Activated CD4-positive, alpha-beta T cell treated with anti-CD3 and anti-CD28 coated beads, Interleukin-2, amount 10 ng/mL, durations not matched to agents 7 days and 5 days (primary cell): ENCODE measurements around the gene CLIC3. TPM values are rescaled to one million over a fixed set of nuclear protein-coding genes. Genes with fewer than 3 reads are reported as not detected.

Experiments
- CTCF ChIA-PET: fragments of 350-600 bp; sonication (Branson Sonifier 250); formaldehyde crosslinking; loops from one replicate; lab custom pipeline; 2021; ENCODE audit warnings: antibody characterized with exemption; lab: Charles Lee
- POLR2A ChIA-PET: fragments of 350-600 bp; sonication (Branson Sonifier 250); formaldehyde crosslinking; loops from one replicate; lab custom pipeline; 2021; ENCODE audit warnings: antibody characterized with exemption; lab: Charles Lee
- DNase-seq: peaks from one replicate; pipeline ENCODE4 v3.0.0-alpha.2; 2020
- H3K27ac Mint-ChIP-seq: one replicate; pipeline ENCODE4 v1.8.0; 2021; ENCODE audit warnings: mild to moderate bottlenecking, moderate library complexity, mixed read lengths
- H3K27me3 Mint-ChIP-seq: one replicate; pipeline ENCODE4 v1.8.0; 2021; ENCODE audit warnings: mixed read lengths
- H3K36me3 Mint-ChIP-seq: one replicate; pipeline ENCODE4 v1.8.0; 2021; ENCODE audit warnings: low read depth, mixed read lengths
- H3K4me1 Mint-ChIP-seq: one replicate; pipeline ENCODE4 v1.8.0; 2021; ENCODE audit warnings: mixed read lengths
- H3K4me3 Mint-ChIP-seq: one replicate; pipeline ENCODE4 v1.8.0; 2021; ENCODE audit warnings: mild to moderate bottlenecking, moderate library complexity, mixed read lengths
- H3K9me3 Mint-ChIP-seq: one replicate; pipeline ENCODE4 v1.8.0; 2021; ENCODE audit warnings: mixed read lengths
- total RNA-seq, 2 experiments: library from RNA; stranded (reverse); gene quantifications; one replicate each; pipeline ENCODE4 v1.2.3, GENCODE V29; 2021

Gene CLIC3
- total RNA-seq, 2 experiments from 2014 or later = 2.6 to 4.4 TPM

- Mint-ChIP-seq H3K4me3 (no peak overlapping the region), H3K27me3 (peaks cover 3% of the 10 kb centered on the region), H3K27ac (peak overlapping the region; percentile 41), H3K36me3 (peaks cover 3% of the 10 kb centered on the region), H3K4me1 (peaks cover 48% of the 10 kb centered on the region), H3K9me3 (peaks cover 4% of the 10 kb centered on the region)
- ChIA-PET POLR2A (no interaction called here), CTCF (no interaction called here)
- no peak for DNase-seq
These were observed 34.9 kb downstream of the CLIC3 start for GRCh38 chr9:136961279-136962065.

- CTCF ChIA-PET = interaction anchor here (0.5 to 0.9 kb wide), 3 partner anchors 13 to 135 kb away, joined by 3 to 4 read pairs (median 3); no protein-coding TSS in a partner anchor
These were observed 35.5 kb downstream of the CLIC3 start for GRCh38 chr9:136960938-136961275.

GRCh38 chr9:136960212-136960937, 36.0 kb downstream of the CLIC3 start:
- no peaks in the 10 kb centered on the region for H3K27me3 Mint-ChIP-seq
- H3K9me3 Mint-ChIP-seq = peaks cover 7% of the 10 kb centered on the region
- ChIA-PET CTCF (interaction anchor here (0.5 to 1.2 kb wide), 4 partner anchors 13 to 134 kb away, joined by 3 to 4 read pairs (median 4); no protein-coding TSS in a partner anchor), POLR2A (no interaction called here)
- peaks cover 7% of the 10 kb centered on the region for H3K36me3 Mint-ChIP-seq
- H3K4me1 Mint-ChIP-seq = peaks cover 37% of the 10 kb centered on the region
- DNase-seq = peak; percentile 61
- H3K4me3 Mint-ChIP-seq = peak overlapping the region; percentile 41
- H3K27ac Mint-ChIP-seq = peak overlapping the region; percentile 94

More at GRCh38 chr9:136960938-136961275, 35.5 kb downstream of the CLIC3 start:
- Mint-ChIP-seq H3K36me3 (peaks cover 7% of the 10 kb centered on the region), H3K4me3 (no peak overlapping the region), H3K4me1 (peaks cover 42% of the 10 kb centered on the region), H3K9me3 (peaks cover 7% of the 10 kb centered on the region), H3K27ac (peak overlapping the region; percentile 41), H3K27me3 (peaks cover 3% of the 10 kb centered on the region)
- POLR2A ChIA-PET = no interaction called here
- no peak for DNase-seq

GRCh38 chr9:136958898-136959850, 37.2 kb downstream of the CLIC3 start:
- Mint-ChIP-seq H3K27ac (peak overlapping the region; percentile 46), H3K9me3 (peaks cover 7% of the 10 kb centered on the region), H3K4me3 (no peak overlapping the region), H3K27me3 (no peaks in the 10 kb centered on the region), H3K36me3 (peaks cover 7% of the 10 kb centered on the region), H3K4me1 (peaks cover 28% of the 10 kb centered on the region)
- ChIA-PET POLR2A (no interaction called here), CTCF (interaction anchor here (1.2 kb wide), 1 partner anchor 70 kb away, joined by 4 read pairs; no protein-coding TSS in a partner anchor)
- DNase-seq = no peak

- Mint-ChIP-seq H3K4me3 (no peak overlapping the region), H3K4me1 (peaks cover 27% of the 10 kb centered on the region), H3K36me3 (peaks cover 7% of the 10 kb centered on the region), H3K27me3 (no peaks in the 10 kb centered on the region), H3K27ac (no peak overlapping the region), H3K9me3 (peaks cover 7% of the 10 kb centered on the region)
- no peak for DNase-seq
- ChIA-PET POLR2A (no interaction called here), CTCF (no interaction called here)
These were observed 37.9 kb downstream of the CLIC3 start for GRCh38 chr9:136958473-136958872.

GRCh38 chr9:136957901-136958300, 38.5 kb downstream of the CLIC3 start:
- peaks cover 7% of the 10 kb centered on the region for H3K36me3 Mint-ChIP-seq
- POLR2A ChIA-PET = no interaction called here
- CTCF ChIA-PET = no interaction called here
- DNase-seq = no peak
- H3K9me3 Mint-ChIP-seq = peaks cover 7% of the 10 kb centered on the region
- peaks cover 21% of the 10 kb centered on the region for H3K4me1 Mint-ChIP-seq
- H3K27ac Mint-ChIP-seq = peak overlapping the region; percentile 50
- H3K4me3 Mint-ChIP-seq = no peak overlapping the region
- no peaks in the 10 kb centered on the region for H3K27me3 Mint-ChIP-seq

GRCh38 chr9:136957461-136957860, 38.9 kb downstream of the CLIC3 start:
- no peak for DNase-seq
- Mint-ChIP-seq H3K4me3 (no peak overlapping the region), H3K27ac (no peak overlapping the region), H3K27me3 (no peaks in the 10 kb centered on the region), H3K9me3 (peaks cover 7% of the 10 kb centered on the region), H3K4me1 (peaks cover 19% of the 10 kb centered on the region), H3K36me3 (peaks cover 7% of the 10 kb centered on the region)
- ChIA-PET POLR2A (no interaction called here), CTCF (no interaction called here)

GRCh38 chr9:136956604-136957003, 39.8 kb downstream of the CLIC3 start:
- Mint-ChIP-seq H3K4me1 (peaks cover 19% of the 10 kb centered on the region), H3K9me3 (peaks cover 7% of the 10 kb centered on the region), H3K4me3 (no peak overlapping the region), H3K27ac (peak overlapping the region; percentile 1), H3K36me3 (peaks cover 7% of the 10 kb centered on the region), H3K27me3 (no peaks in the 10 kb centered on the region)
- CTCF ChIA-PET = no interaction called here
- POLR2A ChIA-PET = no interaction called here
- no peak for DNase-seq

GRCh38 chr9:136955943-136956335, 40.4 kb downstream of the CLIC3 start:
- Mint-ChIP-seq H3K4me1 (peaks cover 17% of the 10 kb centered on the region), H3K27me3 (no peaks in the 10 kb centered on the region), H3K9me3 (peaks cover 7% of the 10 kb centered on the region), H3K27ac (no peak overlapping the region), H3K4me3 (no peak overlapping the region), H3K36me3 (peaks cover 7% of the 10 kb centered on the region)
- CTCF ChIA-PET = no interaction called here
- DNase-seq = no peak
- POLR2A ChIA-PET = no interaction called here

GRCh38 chr9:136955202-136955942, 41.0 kb downstream of the CLIC3 start:
- Mint-ChIP-seq H3K4me1 (peaks cover 13% of the 10 kb centered on the region), H3K4me3 (no peak overlapping the region)

GRCh38 chr9:136954270-136955083, 41.9 kb downstream of the CLIC3 start:
- H3K36me3 Mint-ChIP-seq = peaks cover 7% of the 10 kb centered on the region
- no peaks in the 10 kb centered on the region for H3K27me3 Mint-ChIP-seq
- peaks cover 7% of the 10 kb centered on the region for H3K9me3 Mint-ChIP-seq
- peaks cover 12% of the 10 kb centered on the region for H3K4me1 Mint-ChIP-seq
- POLR2A ChIA-PET = interaction anchor here (0.7 kb wide), 1 partner anchor 73 kb away, joined by 3 read pairs; no protein-coding TSS in a partner anchor
- CTCF ChIA-PET = interaction anchor here (0.7 to 1.6 kb wide), 3 partner anchors 10 to 81 kb away, joined by 3 to 4 read pairs (median 3); partner anchors contain the start of genes C8G and FBXW5
- DNase-seq = no peak
- H3K27ac Mint-ChIP-seq = no peak overlapping the region
- no peak overlapping the region for H3K4me3 Mint-ChIP-seq

More at GRCh38 chr9:136955202-136955942, 41.0 kb downstream of the CLIC3 start:
- Mint-ChIP-seq H3K36me3 (peaks cover 7% of the 10 kb centered on the region), H3K9me3 (peaks cover 7% of the 10 kb centered on the region), H3K27ac (peak overlapping the region; percentile 36), H3K27me3 (no peaks in the 10 kb centered on the region)
- no peak for DNase-seq
- CTCF ChIA-PET = interaction anchor here (1.4 kb wide), 1 partner anchor 75 kb away, joined by 3 read pairs; no protein-coding TSS in a partner anchor
- POLR2A ChIA-PET = no interaction called here
